ENCODE measurements around the gene MGAT5B. TPM values are rescaled to one million over a fixed set of nuclear protein-coding genes. Genes with fewer than 3 reads are reported as not detected.

MGAT5B gene
- total RNA-seq, 2 donors from 2014 or later, result 0.05 to 0.27 TPM

DNA sequence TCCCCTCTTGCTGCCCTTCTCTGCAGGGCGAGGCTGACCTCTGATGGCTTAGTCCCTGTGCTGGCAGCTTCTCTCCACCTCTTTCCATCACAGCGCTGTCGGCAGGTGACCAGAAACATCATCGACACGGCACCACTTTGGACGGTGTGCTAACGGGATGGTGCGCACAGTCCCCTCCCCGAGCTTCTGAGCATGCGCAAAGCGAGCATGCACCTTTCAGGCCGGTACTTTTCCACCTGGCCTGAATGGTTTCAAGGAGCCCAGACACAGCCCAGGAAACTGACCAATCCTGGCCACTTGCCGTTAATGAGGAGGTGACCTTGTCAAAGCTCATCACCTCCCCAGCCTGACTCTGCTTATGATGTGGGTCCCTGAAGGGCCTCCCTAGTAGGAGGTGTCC lies 54.8 kb downstream of the MGAT5B start:
- Histone ChIP-seq H3K27ac (no peak overlapping the region), H3K27me3 (no peaks in the 10 kb centered on the region), H3K9me3 (no peaks in the 10 kb centered on the region), H3K9ac (ENCODE audit: low read depth in 2 of 2, low read length in 2 of 2) (no peak overlapping the region), H3K4me3 (no peak overlapping the region), H3K4me1 (no peaks in the 10 kb centered on the region), H3K36me3 (no peaks in the 10 kb centered on the region)
- no peak for TF ChIP-seq CTCF (IDR thresholded peaks at IDR 0.05)
- DNase-seq, result no peak
- intact Hi-C loops (cut with DNase I), result no loop called here

- intact Hi-C loops (cut with DNase I), result no loop called here
- no peaks in the 10 kb centered on the region for H3K9me3 ChIP-seq
- H3K27ac ChIP-seq, result no peak overlapping the region
- no peak overlapping the region for H3K4me3 ChIP-seq
- no peaks in the 10 kb centered on the region for H3K27me3 ChIP-seq
- no peak for DNase-seq
- H3K4me1 ChIP-seq, result no peaks in the 10 kb centered on the region
- no peaks in the 10 kb centered on the region for H3K36me3 ChIP-seq
- no peak overlapping the region for H3K9ac ChIP-seq (ENCODE audit: low read depth in 2 of 2, low read length in 2 of 2)
- no peak for TF ChIP-seq CTCF (IDR thresholded peaks at IDR 0.05)
Measured at GRCh38 chr17:76923491-76923890, 55.3 kb downstream of the MGAT5B start.

GRCh38 chr17:76924345-76925342 lies 56.4 kb downstream of the MGAT5B start:
- H3K9me3 ChIP-seq, result no peaks in the 10 kb centered on the region
- H3K4me3 ChIP-seq, result no peak overlapping the region
- no peak overlapping the region for H3K27ac ChIP-seq
- no peak for DNase-seq
- no peak for TF ChIP-seq CTCF (IDR thresholded peaks at IDR 0.05)
- no peaks in the 10 kb centered on the region for H3K27me3 ChIP-seq
- intact Hi-C loops (cut with DNase I), result no loop called here
- H3K9ac ChIP-seq (ENCODE audit: low read depth in 2 of 2, low read length in 2 of 2), result no peak overlapping the region
- H3K36me3 ChIP-seq, result no peaks in the 10 kb centered on the region
- no peaks in the 10 kb centered on the region for H3K4me1 ChIP-seq

GRCh38 chr17:76925441-76925891 lies 57.3 kb downstream of the MGAT5B start:
- Histone ChIP-seq H3K36me3 (no peaks in the 10 kb centered on the region), H3K27me3 (no peaks in the 10 kb centered on the region), H3K4me3 (no peak overlapping the region), H3K9ac (ENCODE audit: low read depth in 2 of 2, low read length in 2 of 2) (no peak overlapping the region), H3K9me3 (no peaks in the 10 kb centered on the region), H3K27ac (no peak overlapping the region), H3K4me1 (no peaks in the 10 kb centered on the region)
- DNase-seq, result no peak
- no peak for TF ChIP-seq CTCF (IDR thresholded peaks at IDR 0.05)
- intact Hi-C loops (cut with DNase I), result no loop called here

DNA sequence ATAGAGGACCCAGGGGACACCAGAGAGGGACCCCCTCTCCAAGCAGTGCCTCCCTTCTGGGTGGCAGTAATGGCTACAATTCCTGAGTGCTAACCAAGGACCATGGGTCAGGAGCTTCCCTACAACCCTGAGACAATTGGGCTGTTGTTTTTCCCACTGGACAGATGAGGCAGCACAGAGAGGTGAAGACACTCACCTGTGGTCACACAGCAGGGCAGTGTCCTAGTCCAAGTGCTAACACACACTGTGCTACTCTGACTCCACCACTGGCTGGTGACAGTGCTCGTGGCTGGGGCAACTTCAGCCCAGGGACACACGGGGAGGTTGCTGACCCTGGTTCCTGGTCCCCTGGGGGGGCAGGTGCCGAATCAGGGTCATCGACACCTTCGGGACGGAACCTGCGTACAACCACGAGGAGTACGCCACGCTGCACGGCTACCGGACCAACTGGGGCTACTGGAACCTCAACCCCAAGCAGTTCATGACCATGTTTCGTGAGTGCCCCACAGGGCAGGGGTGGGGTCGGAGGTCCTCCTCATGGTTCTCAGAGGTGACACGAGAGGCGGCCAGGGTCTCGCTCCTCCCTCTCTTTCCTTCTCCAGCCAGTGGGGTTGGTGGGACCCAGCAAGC lies 58.1 kb downstream of the MGAT5B start:
- H3K9ac ChIP-seq (ENCODE audit: low read depth in 2 of 2, low read length in 2 of 2), result no peak overlapping the region
- no peak overlapping the region for H3K27ac ChIP-seq
- no peak for DNase-seq
- no peak overlapping the region for H3K4me3 ChIP-seq
- no peaks in the 10 kb centered on the region for H3K9me3 ChIP-seq
- intact Hi-C loops (cut with DNase I), result no loop called here
- TF ChIP-seq CTCF (IDR thresholded peaks at IDR 0.05), result no peak
- H3K36me3 ChIP-seq, result no peaks in the 10 kb centered on the region
- H3K27me3 ChIP-seq, result no peaks in the 10 kb centered on the region
- no peaks in the 10 kb centered on the region for H3K4me1 ChIP-seq

Measured in colonic mucosa (tissue), 4 donors.